DND-41 (cell line): ENCODE data around the gene EXOC4.
A peak's percentile ranks its signal among the peaks of the same experiment; 100 is the strongest.
"Not testable (repeated sequence)": the region's sequence is repeated elsewhere in the genome, so short reads cannot be mapped to it uniquely, and the experiment has no call there.

Experiments
- ATAC-seq: fragments of 200-7000 bp; cut with Tn5 transposase; 3 replicates; pipeline ENCODE4 v1.9.1; 2021; ENCODE audit warnings: low read depth; ENCODE audit not compliant: insufficient read depth
- DNase-seq: peaks from one replicate; pipeline ENCODE4 v3.0.0-alpha.2; 2020
- H2AFZ ChIP-seq: 2 replicates; pipeline ENCODE4 v1.6.0; 2012; ENCODE audit warnings: low read depth, low read length
- H3K27ac ChIP-seq: 2 replicates; pipeline ENCODE4 v1.5.1; 2012; ENCODE audit warnings: low read length, inconsistent platforms
- H3K27me3 ChIP-seq: fragments of 200-600 bp; sonication (generic); 2 replicates; pipeline ENCODE4 v1.6.0; 2012; ENCODE audit warnings: low read length, mild to moderate bottlenecking, inconsistent platforms; ENCODE audit not compliant: insufficient read depth, poor library complexity
- H3K36me3 ChIP-seq: 2 replicates; pipeline ENCODE4 v1.5.1; 2012; ENCODE audit warnings: low read length, inconsistent platforms; ENCODE audit not compliant: insufficient read depth
- H3K4me1 ChIP-seq: 2 replicates; pipeline ENCODE4 v1.5.1; 2012; ENCODE audit warnings: mild to moderate bottlenecking, low read length; ENCODE audit not compliant: insufficient read depth
- H3K4me2 ChIP-seq: 2 replicates; pipeline ENCODE4 v1.6.0; 2012; ENCODE audit warnings: mild to moderate bottlenecking, moderate library complexity, low read length, inconsistent platforms; ENCODE audit not compliant: insufficient read depth
- H3K4me3 ChIP-seq, 2 experiments: fragments of 200-600 bp in 1 of 2; shearing (Covaris generic) in 1 of 2; 2 replicates each; pipeline ENCODE4 v1.5.1; 2012 to 2016; ENCODE audit warnings: inconsistent platforms in 2 of 2, low read length in 2 of 2, mild to moderate bottlenecking in 2 of 2, low read depth in 1 of 2, moderate library complexity in 1 of 2
- H3K79me2 ChIP-seq: 2 replicates; pipeline ENCODE4 v1.6.0; 2012; ENCODE audit warnings: low read length, inconsistent platforms; ENCODE audit not compliant: insufficient read depth
- H3K9ac ChIP-seq: 2 replicates; pipeline ENCODE4 v1.6.0; 2012; ENCODE audit warnings: low read depth, mild to moderate bottlenecking, inconsistent platforms, low read length, moderate library complexity
- H3K9me3 ChIP-seq: 2 replicates; pipeline ENCODE4 v1.5.1; 2012; ENCODE audit warnings: low read length, moderate library complexity, mild to moderate bottlenecking, inconsistent platforms; ENCODE audit not compliant: insufficient read depth, severe bottlenecking
- H4K20me1 ChIP-seq: 2 replicates; pipeline ENCODE4 v1.6.0; 2012; ENCODE audit warnings: low read length; ENCODE audit not compliant: insufficient read depth
- CTCF ChIP-seq: IDR thresholded peaks from 2 replicates; pipeline ENCODE4 v1.5.1; 2012; ENCODE audit warnings: borderline replicate concordance, low read length, moderate library complexity, mild to moderate bottlenecking; ENCODE audit not compliant: poor library complexity, severe bottlenecking; ENCODE audit errors: extremely low read depth
- EZH2 ChIP-seq: IDR thresholded peaks from 3 replicates; pipeline ENCODE4 v1.6.1; 2012; ENCODE audit warnings: borderline replicate concordance, low read depth, mild to moderate bottlenecking, moderate library complexity, low read length, inconsistent platforms; ENCODE audit not compliant: severe bottlenecking

EXOC4 gene

GRCh38 chr7:133638857-133639256 is 386.0 kb downstream of the EXOC4 start:
- ATAC-seq (no peak), DNase-seq (no peak)
- Histone ChIP-seq H3K27me3 (no peaks in the 10 kb centered on the region), H3K36me3 (no peaks in the 10 kb centered on the region), H3K4me2 (no peak overlapping the region), H3K27ac (no peak overlapping the region), H3K4me1 (no peaks in the 10 kb centered on the region), H3K79me2 (no peaks in the 10 kb centered on the region), H3K4me3 (no peak overlapping the region), H3K9ac (no peak overlapping the region), H2AFZ (no peak overlapping the region), H3K9me3 (no peaks in the 10 kb centered on the region), H4K20me1 (no peaks in the 10 kb centered on the region)
- TF ChIP-seq CTCF: no peak
- TF ChIP-seq EZH2: no peak

GRCh38 chr7:133641436-133641835 is 388.6 kb downstream of the EXOC4 start:
- H2AFZ ChIP-seq: no peak overlapping the region
- no peaks in the 10 kb centered on the region for H3K27me3 ChIP-seq
- H4K20me1 ChIP-seq: no peaks in the 10 kb centered on the region
- H3K9ac ChIP-seq: no peak overlapping the region
- H3K36me3 ChIP-seq: no peaks in the 10 kb centered on the region
- ATAC-seq (no peak), DNase-seq (no peak)
- H3K4me3 ChIP-seq: no peak overlapping the region
- no peaks in the 10 kb centered on the region for H3K4me1 ChIP-seq
- H3K4me2 ChIP-seq: no peak overlapping the region
- H3K79me2 ChIP-seq: no peaks in the 10 kb centered on the region
- H3K27ac ChIP-seq: no peak overlapping the region
- H3K9me3 ChIP-seq: no peaks in the 10 kb centered on the region
- TF ChIP-seq EZH2 (no peak), CTCF (peak; percentile 30)

- no peaks in the 10 kb centered on the region for H3K4me1 ChIP-seq
- H3K36me3 ChIP-seq: no peaks in the 10 kb centered on the region
- no peaks in the 10 kb centered on the region for H3K9me3 ChIP-seq
- no peak overlapping the region for H3K4me2 ChIP-seq
- no peak overlapping the region for H3K9ac ChIP-seq
- H3K4me3 ChIP-seq: no peak overlapping the region
- DNase-seq (no peak), ATAC-seq (no peak)
- no peak overlapping the region for H2AFZ ChIP-seq
- no peak overlapping the region for H3K27ac ChIP-seq
- TF ChIP-seq EZH2 (no peak), CTCF (no peak)
- no peaks in the 10 kb centered on the region for H3K27me3 ChIP-seq
- H4K20me1 ChIP-seq: no peaks in the 10 kb centered on the region
- H3K79me2 ChIP-seq: no peaks in the 10 kb centered on the region
Measured at GRCh38 chr7:133642907-133643306, 390.0 kb downstream of the EXOC4 start.

GRCh38 chr7:133643652-133644051 is 390.8 kb downstream of the EXOC4 start:
- H3K79me2 ChIP-seq, DNase-seq, H2AFZ ChIP-seq, ATAC-seq, H3K9me3 ChIP-seq, H3K4me1 ChIP-seq, H3K27ac ChIP-seq, H3K4me3 ChIP-seq, H3K4me2 ChIP-seq, H3K27me3 ChIP-seq, H3K9ac ChIP-seq, H4K20me1 ChIP-seq, H3K36me3 ChIP-seq: not testable (repeated sequence)
